GM12801 (cell line): ENCODE measurements around the gene AWAT2.

Experiments used
- CTCF ChIP-seq: IDR thresholded peaks from one replicate; pipeline ENCODE4 v1.5.1; 2011; ENCODE audit warnings: control low read depth; ENCODE audit not compliant: insufficient read length; ENCODE audit errors: extremely low read depth

AWAT2 gene

DNA sequence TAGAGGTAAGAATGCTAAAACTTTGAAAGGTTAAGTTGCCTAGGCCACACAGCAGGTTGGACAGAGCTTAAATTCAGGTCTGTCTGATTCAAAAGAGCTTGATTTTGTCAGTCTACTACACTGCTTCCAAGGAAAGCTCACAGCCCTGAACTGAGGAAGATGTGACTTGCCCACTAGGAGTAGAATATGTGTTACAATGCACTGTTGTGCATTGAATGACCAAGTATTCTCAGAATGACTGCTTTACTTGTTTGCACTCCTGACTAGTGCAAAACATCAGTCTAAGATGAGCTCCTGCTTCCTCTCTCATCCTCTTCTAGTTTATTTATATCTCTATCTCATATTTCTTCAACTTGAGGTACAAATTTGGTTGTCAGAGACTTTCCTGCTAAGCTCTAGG, 56.2 kb downstream of the AWAT2 start:
- no peak for TF ChIP-seq CTCF

- no peak for TF ChIP-seq CTCF
These were observed 58.1 kb downstream of the AWAT2 start for GRCh38 chrX:69991685-69992084.
